Kidney epithelial cell (primary cell): Measurements from ENCODE around the gene USP17L30. TPM values are rescaled to one million over a fixed set of nuclear protein-coding genes. Genes with fewer than 3 reads are reported as not detected.
"Not testable (repeated sequence)": the region's sequence is repeated elsewhere in the genome, so short reads cannot be mapped to it uniquely, and the experiment has no call there.

Source experiments
- DNase-seq: peaks from one replicate; pipeline ENCODE4 v3.0.0-alpha.2; 2010; ENCODE audit warnings: low read depth
- H3K27me3 ChIP-seq: 2 replicates; pipeline ENCODE4 v1.6.0; 2011; ENCODE audit warnings: low read length; ENCODE audit not compliant: control insufficient read depth, insufficient read depth
- H3K36me3 ChIP-seq: 2 replicates; pipeline ENCODE4 v1.5.1; 2011; ENCODE audit warnings: low read length; ENCODE audit not compliant: control insufficient read depth, insufficient read depth
- H3K4me3 ChIP-seq: 2 replicates; pipeline ENCODE4 v1.5.1; 2011; ENCODE audit warnings: low read depth, mild to moderate bottlenecking, control low read depth, low read length
- total RNA-seq: library from RNA; depleted of rRNA; stranded (reverse); fragments of >200 nt; gene quantifications from 2 replicates; pipeline ENCODE4 v1.2.3, GENCODE V29; 2015

Gene USP17L30, protein sequence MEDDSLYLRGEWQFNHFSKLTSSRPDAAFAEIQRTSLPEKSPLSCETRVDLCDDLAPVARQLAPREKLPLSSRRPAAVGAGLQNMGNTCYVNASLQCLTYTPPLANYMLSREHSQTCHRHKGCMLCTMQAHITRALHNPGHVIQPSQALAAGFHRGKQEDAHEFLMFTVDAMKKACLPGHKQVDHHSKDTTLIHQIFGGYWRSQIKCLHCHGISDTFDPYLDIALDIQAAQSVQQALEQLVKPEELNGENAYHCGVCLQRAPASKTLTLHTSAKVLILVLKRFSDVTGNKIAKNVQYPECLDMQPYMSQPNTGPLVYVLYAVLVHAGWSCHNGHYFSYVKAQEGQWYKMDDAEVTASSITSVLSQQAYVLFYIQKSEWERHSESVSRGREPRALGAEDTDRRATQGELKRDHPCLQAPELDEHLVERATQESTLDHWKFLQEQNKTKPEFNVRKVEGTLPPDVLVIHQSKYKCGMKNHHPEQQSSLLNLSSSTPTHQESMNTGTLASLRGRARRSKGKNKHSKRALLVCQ
- not detected in 2 replicates for total RNA-seq

DNA sequence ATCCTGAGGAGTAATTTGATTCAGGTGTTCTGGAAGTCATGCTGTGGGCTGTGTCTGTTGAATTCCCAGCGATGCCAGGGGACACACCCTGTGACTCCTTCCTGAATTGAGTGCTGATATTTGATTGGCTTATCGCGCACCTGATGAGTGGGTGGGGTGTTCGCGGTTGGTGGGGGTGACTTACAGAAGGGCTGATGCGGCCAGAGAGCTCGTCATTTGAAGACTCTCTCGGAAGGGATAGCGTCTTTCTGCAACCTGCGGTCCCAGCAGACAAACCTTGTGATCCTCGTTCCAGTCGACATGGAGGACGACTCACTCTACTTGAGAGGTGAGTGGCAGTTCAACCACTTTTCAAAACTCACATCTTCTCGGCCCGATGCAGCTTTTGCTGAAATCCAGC is at the start of gene USP17L30:
Gene USP17L30, plus strand, starts transcription at position 301 of the 400 bp plus-strand sequence. Its CDS starts 0 bp downstream, at position 301.
- DNase-seq, H3K27me3 ChIP-seq, H3K4me3 ChIP-seq, H3K36me3 ChIP-seq: not testable (repeated sequence)

DNA sequence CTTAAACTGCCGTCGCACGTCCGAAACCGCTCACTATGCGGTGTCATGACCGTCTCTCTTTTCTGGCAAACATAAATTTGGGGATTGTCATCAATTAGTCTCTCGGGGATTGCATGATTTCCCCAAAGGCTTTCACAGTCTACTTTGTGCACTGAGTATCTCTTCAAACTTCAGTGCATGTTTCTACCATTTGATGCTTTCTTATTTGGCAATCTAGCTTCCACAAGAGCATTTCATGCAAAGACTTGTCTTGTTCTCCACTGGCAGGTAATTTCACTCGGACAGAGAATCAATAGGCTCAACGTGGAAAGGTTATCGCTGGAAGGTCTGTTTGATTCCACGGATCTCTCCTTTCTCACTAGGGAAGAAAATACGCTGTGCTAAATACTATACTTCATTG is 38.7 kb upstream of the USP17L30 start:
- not testable (repeated sequence) for DNase-seq, H3K4me3 ChIP-seq, H3K36me3 ChIP-seq, H3K27me3 ChIP-seq

DNA sequence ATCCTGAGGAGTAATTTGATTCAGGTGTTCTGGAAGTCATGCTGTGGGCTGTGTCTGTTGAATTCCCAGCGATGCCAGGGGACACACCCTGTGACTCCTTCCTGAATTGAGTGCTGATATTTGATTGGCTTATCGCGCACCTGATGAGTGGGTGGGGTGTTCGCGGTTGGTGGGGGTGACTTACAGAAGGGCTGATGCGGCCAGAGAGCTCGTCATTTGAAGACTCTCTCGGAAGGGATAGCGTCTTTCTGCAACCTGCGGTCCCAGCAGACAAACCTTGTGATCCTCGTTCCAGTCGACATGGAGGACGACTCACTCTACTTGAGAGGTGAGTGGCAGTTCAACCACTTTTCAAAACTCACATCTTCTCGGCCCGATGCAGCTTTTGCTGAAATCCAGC is 38.1 kb upstream of the USP17L30 start, which contains the start of gene USP17L24:
Gene USP17L24, plus strand, starts transcription at position 301 of the 400 bp plus-strand sequence. Its CDS starts 0 bp downstream, at position 301.
- not testable (repeated sequence) for DNase-seq, H3K27me3 ChIP-seq, H3K36me3 ChIP-seq, H3K4me3 ChIP-seq

DNA sequence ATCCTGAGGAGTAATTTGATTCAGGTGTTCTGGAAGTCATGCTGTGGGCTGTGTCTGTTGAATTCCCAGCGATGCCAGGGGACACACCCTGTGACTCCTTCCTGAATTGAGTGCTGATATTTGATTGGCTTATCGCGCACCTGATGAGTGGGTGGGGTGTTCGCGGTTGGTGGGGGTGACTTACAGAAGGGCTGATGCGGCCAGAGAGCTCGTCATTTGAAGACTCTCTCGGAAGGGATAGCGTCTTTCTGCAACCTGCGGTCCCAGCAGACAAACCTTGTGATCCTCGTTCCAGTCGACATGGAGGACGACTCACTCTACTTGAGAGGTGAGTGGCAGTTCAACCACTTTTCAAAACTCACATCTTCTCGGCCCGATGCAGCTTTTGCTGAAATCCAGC is 33.3 kb upstream of the USP17L30 start, which contains the start of gene USP17L25:
Gene USP17L25, plus strand, starts transcription at position 301 of the 400 bp plus-strand sequence. Its CDS starts 0 bp downstream, at position 301.
- not testable (repeated sequence) for H3K36me3 ChIP-seq, H3K27me3 ChIP-seq, DNase-seq, H3K4me3 ChIP-seq

DNA sequence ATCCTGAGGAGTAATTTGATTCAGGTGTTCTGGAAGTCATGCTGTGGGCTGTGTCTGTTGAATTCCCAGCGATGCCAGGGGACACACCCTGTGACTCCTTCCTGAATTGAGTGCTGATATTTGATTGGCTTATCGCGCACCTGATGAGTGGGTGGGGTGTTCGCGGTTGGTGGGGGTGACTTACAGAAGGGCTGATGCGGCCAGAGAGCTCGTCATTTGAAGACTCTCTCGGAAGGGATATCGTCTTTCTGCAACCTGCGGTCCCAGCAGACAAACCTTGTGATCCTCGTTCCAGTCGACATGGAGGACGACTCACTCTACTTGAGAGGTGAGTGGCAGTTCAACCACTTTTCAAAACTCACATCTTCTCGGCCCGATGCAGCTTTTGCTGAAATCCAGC is 28.6 kb upstream of the USP17L30 start, which contains the start of gene USP17L26:
Gene USP17L26, plus strand, starts transcription at position 301 of the 400 bp plus-strand sequence. Its CDS starts 0 bp downstream, at position 301.
- H3K36me3 ChIP-seq, H3K27me3 ChIP-seq, DNase-seq, H3K4me3 ChIP-seq: not testable (repeated sequence)

DNA sequence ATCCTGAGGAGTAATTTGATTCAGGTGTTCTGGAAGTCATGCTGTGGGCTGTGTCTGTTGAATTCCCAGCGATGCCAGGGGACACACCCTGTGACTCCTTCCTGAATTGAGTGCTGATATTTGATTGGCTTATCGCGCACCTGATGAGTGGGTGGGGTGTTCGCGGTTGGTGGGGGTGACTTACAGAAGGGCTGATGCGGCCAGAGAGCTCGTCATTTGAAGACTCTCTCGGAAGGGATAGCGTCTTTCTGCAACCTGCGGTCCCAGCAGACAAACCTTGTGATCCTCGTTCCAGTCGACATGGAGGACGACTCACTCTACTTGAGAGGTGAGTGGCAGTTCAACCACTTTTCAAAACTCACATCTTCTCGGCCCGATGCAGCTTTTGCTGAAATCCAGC is 23.8 kb upstream of the USP17L30 start, which contains the start of gene USP17L5:
Gene USP17L5, plus strand, starts transcription at position 301 of the 400 bp plus-strand sequence. Its CDS starts 0 bp downstream, at position 301.
- not testable (repeated sequence) for DNase-seq, H3K4me3 ChIP-seq, H3K27me3 ChIP-seq, H3K36me3 ChIP-seq

DNA sequence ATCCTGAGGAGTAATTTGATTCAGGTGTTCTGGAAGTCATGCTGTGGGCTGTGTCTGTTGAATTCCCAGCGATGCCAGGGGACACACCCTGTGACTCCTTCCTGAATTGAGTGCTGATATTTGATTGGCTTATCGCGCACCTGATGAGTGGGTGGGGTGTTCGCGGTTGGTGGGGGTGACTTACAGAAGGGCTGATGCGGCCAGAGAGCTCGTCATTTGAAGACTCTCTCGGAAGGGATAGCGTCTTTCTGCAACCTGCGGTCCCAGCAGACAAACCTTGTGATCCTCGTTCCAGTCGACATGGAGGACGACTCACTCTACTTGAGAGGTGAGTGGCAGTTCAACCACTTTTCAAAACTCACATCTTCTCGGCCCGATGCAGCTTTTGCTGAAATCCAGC is 19.1 kb upstream of the USP17L30 start, which contains the start of gene USP17L27:
Gene USP17L27, plus strand, starts transcription at position 301 of the 400 bp plus-strand sequence. Its CDS starts 0 bp downstream, at position 301.
- not testable (repeated sequence) for DNase-seq, H3K36me3 ChIP-seq

DNA sequence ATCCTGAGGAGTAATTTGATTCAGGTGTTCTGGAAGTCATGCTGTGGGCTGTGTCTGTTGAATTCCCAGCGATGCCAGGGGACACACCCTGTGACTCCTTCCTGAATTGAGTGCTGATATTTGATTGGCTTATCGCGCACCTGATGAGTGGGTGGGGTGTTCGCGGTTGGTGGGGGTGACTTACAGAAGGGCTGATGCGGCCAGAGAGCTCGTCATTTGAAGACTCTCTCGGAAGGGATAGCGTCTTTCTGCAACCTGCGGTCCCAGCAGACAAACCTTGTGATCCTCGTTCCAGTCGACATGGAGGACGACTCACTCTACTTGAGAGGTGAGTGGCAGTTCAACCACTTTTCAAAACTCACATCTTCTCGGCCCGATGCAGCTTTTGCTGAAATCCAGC is 14.3 kb upstream of the USP17L30 start, which contains the start of gene USP17L28:
Gene USP17L28, plus strand, starts transcription at position 301 of the 400 bp plus-strand sequence. Its CDS starts 0 bp downstream, at position 301.
- H3K27me3 ChIP-seq, H3K36me3 ChIP-seq, DNase-seq, H3K4me3 ChIP-seq: not testable (repeated sequence)

More for the DNA sequence above, 19.1 kb upstream of the USP17L30 start, which contains the start of gene USP17L27:
- H3K27me3 ChIP-seq, H3K4me3 ChIP-seq: not testable (repeated sequence)

DNA sequence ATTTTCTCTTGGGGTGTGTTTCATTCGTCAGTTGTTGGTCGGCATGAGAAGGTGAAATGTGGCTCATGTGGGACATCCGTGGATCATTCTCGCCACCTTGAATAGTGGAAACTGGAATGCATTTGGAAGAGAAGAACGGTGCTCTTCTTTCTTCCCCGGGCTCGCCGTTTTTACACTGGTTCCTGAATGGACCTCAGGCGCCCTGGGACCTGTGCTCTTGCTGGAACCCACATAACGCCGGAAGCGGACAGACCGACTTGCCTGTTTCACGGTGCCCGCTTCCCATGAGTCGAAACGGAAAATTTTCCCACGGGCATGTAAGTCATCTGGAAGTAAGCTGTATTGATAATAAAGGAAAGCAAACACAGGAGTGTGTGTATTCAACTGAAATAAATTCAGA is 12.1 kb upstream of the USP17L30 start:
- H3K4me3 ChIP-seq, H3K36me3 ChIP-seq, H3K27me3 ChIP-seq, DNase-seq: not testable (repeated sequence)

DNA sequence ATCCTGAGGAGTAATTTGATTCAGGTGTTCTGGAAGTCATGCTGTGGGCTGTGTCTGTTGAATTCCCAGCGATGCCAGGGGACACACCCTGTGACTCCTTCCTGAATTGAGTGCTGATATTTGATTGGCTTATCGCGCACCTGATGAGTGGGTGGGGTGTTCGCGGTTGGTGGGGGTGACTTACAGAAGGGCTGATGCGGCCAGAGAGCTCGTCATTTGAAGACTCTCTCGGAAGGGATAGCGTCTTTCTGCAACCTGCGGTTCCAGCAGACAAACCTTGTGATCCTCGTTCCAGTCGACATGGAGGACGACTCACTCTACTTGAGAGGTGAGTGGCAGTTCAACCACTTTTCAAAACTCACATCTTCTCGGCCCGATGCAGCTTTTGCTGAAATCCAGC is 9.6 kb upstream of the USP17L30 start, which contains the start of gene USP17L29:
Gene USP17L29, plus strand, starts transcription at position 301 of the 400 bp plus-strand sequence. Its CDS starts 0 bp downstream, at position 301.
- H3K4me3 ChIP-seq, H3K36me3 ChIP-seq, DNase-seq, H3K27me3 ChIP-seq: not testable (repeated sequence)

DNA sequence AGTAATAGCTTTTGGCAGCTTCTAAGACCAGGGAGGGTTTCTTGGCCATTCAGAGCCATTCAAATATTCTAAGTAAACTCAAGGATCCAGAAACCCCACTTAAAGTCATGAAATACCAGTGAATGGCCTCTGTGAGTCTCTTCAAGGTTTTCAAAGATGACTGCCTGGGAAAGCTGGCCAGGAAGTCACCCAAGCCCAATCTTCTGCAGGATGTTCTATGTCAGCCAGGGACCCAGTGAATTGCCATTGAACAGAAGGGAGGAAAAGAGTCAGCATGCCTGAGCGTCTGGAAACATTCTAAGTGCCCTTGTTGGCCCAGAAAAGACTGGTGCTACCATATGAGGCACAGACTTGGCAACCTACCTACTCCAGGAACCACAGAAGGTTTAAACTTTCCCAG is 17.0 kb downstream of the USP17L30 start:
- DNase-seq, H3K27me3 ChIP-seq, H3K4me3 ChIP-seq, H3K36me3 ChIP-seq: not testable (repeated sequence)
